Measurements from ENCODE around the gene HRH3. TPM values are rescaled to one million over a fixed set of nuclear protein-coding genes. Genes with fewer than 3 reads are reported as not detected.

The HRH3 gene
- polyA plus RNA-seq, 1 donor from 2014 or later, result 2.8 TPM

DNA sequence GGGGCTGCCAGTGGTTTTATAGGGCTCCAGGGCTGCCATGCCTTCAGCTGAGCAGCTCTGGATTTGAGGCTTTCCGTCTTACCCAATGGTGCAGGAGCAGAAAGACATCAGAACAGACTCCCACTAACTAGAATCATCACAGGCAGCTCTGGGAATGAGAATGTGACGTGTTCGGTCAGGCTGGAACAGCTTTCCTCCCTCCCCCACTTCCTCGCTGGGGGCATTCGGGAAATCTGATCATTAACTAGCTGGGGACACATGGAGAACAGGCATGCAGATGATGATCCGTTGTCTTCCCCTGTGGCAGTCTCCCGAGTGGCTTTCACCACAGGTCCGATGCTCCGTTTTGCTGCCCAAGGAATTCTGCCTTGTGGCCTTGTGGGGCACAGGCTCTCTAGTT is 42.8 kb downstream of the HRH3 start:
- Histone ChIP-seq H3K79me2 (replicated peaks; ENCODE audit: insufficient read depth, low read length) (no peaks in the 10 kb centered on the region), H3K9ac (ENCODE audit: low read length) (no peak overlapping the region), H3K9me3 (ENCODE audit: low read length) (no peaks in the 10 kb centered on the region), H3K9me2 (ENCODE audit: insufficient read depth, low read length) (no peaks in the 10 kb centered on the region), H3K4me3 (ENCODE audit: low read length) (no peak overlapping the region), H4K20me1 (ENCODE audit: insufficient read depth) (no peaks in the 10 kb centered on the region), H3K4me2 (ENCODE audit: low read length) (no peak overlapping the region), H3K27ac (ENCODE audit: low read length) (no peak overlapping the region), H3F3A (ENCODE audit: insufficient read depth, low read length, poor library complexity, severe bottlenecking) (peaks cover 1% of the 10 kb centered on the region), H2AFZ (ENCODE audit: low read depth, low read length) (no peak overlapping the region), H3K27me3 (ENCODE audit: insufficient read depth, low read depth, low read length) (no peaks in the 10 kb centered on the region), H3K36me3 (ENCODE audit: insufficient read depth, low read length) (no peaks in the 10 kb centered on the region)
- TF ChIP-seq TAF1 (IDR thresholded peaks at IDR 0.05; ENCODE audit: low read depth) (no peak), POLR2AphosphoS5 (IDR thresholded peaks at IDR 0.05) (no peak), SMC3 (conservative IDR thresholded peaks at IDR 0.05; ENCODE audit: poor library complexity) (no peak), MXI1 (conservative IDR thresholded peaks at IDR 0.05; ENCODE audit: poor library complexity, severe bottlenecking) (no peak), EP300 (conservative IDR thresholded peaks at IDR 0.05; ENCODE audit: poor library complexity, severe bottlenecking) (no peak), EZH2 (IDR thresholded peaks at IDR 0.05; ENCODE audit: borderline replicate concordance, insufficient read depth, low read length, poor library complexity, severe bottlenecking) (no peak), RAD21 (conservative IDR thresholded peaks at IDR 0.05) (no peak)
- TF ChIP-seq, protein P1, sequence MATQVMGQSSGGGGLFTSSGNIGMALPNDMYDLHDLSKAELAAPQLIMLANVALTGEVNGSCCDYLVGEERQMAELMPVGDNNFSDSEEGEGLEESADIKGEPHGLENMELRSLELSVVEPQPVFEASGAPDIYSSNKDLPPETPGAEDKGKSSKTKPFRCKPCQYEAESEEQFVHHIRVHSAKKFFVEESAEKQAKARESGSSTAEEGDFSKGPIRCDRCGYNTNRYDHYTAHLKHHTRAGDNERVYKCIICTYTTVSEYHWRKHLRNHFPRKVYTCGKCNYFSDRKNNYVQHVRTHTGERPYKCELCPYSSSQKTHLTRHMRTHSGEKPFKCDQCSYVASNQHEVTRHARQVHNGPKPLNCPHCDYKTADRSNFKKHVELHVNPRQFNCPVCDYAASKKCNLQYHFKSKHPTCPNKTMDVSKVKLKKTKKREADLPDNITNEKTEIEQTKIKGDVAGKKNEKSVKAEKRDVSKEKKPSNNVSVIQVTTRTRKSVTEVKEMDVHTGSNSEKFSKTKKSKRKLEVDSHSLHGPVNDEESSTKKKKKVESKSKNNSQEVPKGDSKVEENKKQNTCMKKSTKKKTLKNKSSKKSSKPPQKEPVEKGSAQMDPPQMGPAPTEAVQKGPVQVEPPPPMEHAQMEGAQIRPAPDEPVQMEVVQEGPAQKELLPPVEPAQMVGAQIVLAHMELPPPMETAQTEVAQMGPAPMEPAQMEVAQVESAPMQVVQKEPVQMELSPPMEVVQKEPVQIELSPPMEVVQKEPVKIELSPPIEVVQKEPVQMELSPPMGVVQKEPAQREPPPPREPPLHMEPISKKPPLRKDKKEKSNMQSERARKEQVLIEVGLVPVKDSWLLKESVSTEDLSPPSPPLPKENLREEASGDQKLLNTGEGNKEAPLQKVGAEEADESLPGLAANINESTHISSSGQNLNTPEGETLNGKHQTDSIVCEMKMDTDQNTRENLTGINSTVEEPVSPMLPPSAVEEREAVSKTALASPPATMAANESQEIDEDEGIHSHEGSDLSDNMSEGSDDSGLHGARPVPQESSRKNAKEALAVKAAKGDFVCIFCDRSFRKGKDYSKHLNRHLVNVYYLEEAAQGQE (IDR thresholded peaks at IDR 0.05; ENCODE audit: borderline replicate concordance), result no peak
- TF ChIP-seq, protein P2, sequence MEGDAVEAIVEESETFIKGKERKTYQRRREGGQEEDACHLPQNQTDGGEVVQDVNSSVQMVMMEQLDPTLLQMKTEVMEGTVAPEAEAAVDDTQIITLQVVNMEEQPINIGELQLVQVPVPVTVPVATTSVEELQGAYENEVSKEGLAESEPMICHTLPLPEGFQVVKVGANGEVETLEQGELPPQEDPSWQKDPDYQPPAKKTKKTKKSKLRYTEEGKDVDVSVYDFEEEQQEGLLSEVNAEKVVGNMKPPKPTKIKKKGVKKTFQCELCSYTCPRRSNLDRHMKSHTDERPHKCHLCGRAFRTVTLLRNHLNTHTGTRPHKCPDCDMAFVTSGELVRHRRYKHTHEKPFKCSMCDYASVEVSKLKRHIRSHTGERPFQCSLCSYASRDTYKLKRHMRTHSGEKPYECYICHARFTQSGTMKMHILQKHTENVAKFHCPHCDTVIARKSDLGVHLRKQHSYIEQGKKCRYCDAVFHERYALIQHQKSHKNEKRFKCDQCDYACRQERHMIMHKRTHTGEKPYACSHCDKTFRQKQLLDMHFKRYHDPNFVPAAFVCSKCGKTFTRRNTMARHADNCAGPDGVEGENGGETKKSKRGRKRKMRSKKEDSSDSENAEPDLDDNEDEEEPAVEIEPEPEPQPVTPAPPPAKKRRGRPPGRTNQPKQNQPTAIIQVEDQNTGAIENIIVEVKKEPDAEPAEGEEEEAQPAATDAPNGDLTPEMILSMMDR (IDR thresholded peaks at IDR 0.05; ENCODE audit: poor library complexity, severe bottlenecking), result no peak

DNA sequence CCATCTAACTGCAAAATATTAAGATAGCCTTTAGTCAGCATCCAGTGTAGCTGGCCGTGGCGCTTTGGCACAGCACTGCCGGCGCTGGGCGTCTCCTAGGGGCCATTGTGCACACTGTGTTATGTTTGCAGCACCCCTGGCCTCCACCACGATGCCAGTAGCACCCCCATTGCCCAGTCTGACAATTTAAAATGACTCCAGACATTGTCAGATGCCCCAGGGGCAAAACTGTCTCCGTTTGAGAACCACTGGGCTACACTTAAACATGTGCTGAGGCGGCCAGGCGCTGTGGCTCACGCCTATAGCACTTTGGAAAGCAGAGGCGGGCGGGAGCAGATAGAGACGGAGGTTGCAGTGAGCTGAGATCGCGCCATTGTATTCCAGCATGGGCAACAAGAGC is 43.2 kb downstream of the HRH3 start:
- no peaks in the 10 kb centered on the region for H3K36me3 ChIP-seq (ENCODE audit: insufficient read depth, low read length)
- no peaks in the 10 kb centered on the region for H3K79me2 ChIP-seq (replicated peaks; ENCODE audit: insufficient read depth, low read length)
- H2AFZ ChIP-seq (ENCODE audit: low read depth, low read length), result no peak overlapping the region
- H3F3A ChIP-seq (ENCODE audit: insufficient read depth, low read length, poor library complexity, severe bottlenecking), result no peaks in the 10 kb centered on the region
- no peak overlapping the region for H3K27ac ChIP-seq (ENCODE audit: low read length)
- TF ChIP-seq, protein P1 (IDR thresholded peaks at IDR 0.05; ENCODE audit: borderline replicate concordance), result no peak
- TF ChIP-seq TAF1 (IDR thresholded peaks at IDR 0.05; ENCODE audit: low read depth) (no peak), MXI1 (conservative IDR thresholded peaks at IDR 0.05; ENCODE audit: poor library complexity, severe bottlenecking) (no peak), SMC3 (conservative IDR thresholded peaks at IDR 0.05; ENCODE audit: poor library complexity) (no peak), EZH2 (IDR thresholded peaks at IDR 0.05; ENCODE audit: borderline replicate concordance, insufficient read depth, low read length, poor library complexity, severe bottlenecking) (no peak), POLR2AphosphoS5 (IDR thresholded peaks at IDR 0.05) (no peak), RAD21 (conservative IDR thresholded peaks at IDR 0.05) (no peak), EP300 (conservative IDR thresholded peaks at IDR 0.05; ENCODE audit: poor library complexity, severe bottlenecking) (no peak)
- TF ChIP-seq, protein P2 (IDR thresholded peaks at IDR 0.05; ENCODE audit: poor library complexity, severe bottlenecking), result no peak
- no peaks in the 10 kb centered on the region for H3K9me3 ChIP-seq (ENCODE audit: low read length)
- no peaks in the 10 kb centered on the region for H3K9me2 ChIP-seq (ENCODE audit: insufficient read depth, low read length)
- no peak overlapping the region for H3K4me2 ChIP-seq (ENCODE audit: low read length)
- no peak overlapping the region for H3K9ac ChIP-seq (ENCODE audit: low read length)
- H3K4me3 ChIP-seq (ENCODE audit: low read length), result no peak overlapping the region
- H3K27me3 ChIP-seq (ENCODE audit: insufficient read depth, low read depth, low read length), result no peaks in the 10 kb centered on the region
- no peaks in the 10 kb centered on the region for H4K20me1 ChIP-seq (ENCODE audit: insufficient read depth)
